GM23248 (cell line): ENCODE measurements around the gene KRT33B.

Source experiments
- EZH2 ChIP-seq: fragments of 200-600 bp; sonication (generic); IDR thresholded peaks from 2 replicates; pipeline ENCODE4 v1.6.1; 2018; ENCODE audit warnings: antibody characterized with exemption, mild to moderate bottlenecking; ENCODE audit not compliant: insufficient read depth, poor library complexity, severe bottlenecking
- EZH2phosphoT487 ChIP-seq: fragments of 200-600 bp; sonication (generic); IDR thresholded peaks from 2 replicates; pipeline ENCODE4 v1.6.1; 2018; ENCODE audit warnings: antibody characterized with exemption, moderate library complexity, mild to moderate bottlenecking, low read depth; ENCODE audit not compliant: insufficient read depth

DNA sequence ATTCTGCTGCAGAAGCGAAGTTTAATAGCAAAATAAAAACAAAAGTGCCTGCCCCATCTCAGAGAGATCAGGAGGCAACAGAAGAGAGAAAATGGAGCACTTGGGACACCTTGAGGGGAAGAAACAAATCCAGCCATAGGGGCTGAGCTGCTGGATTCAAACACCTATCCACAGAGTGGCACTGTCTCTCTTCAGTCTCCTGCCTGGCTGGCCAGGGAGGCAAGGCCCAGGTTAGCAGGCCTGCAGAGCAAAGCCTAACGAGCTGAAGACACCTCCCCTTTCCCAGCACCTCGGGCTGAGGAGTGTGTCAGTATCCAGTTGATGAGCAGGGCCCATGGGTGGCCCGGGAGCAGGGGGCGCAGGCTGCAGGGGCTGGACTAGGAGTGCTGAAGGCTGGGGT is 36.6 kb upstream of the KRT33B start:
- TF ChIP-seq EZH2phosphoT487 (no peak), EZH2 (no peak)
